Right ventricle myocardium inferior (tissue), 1 donor: ENCODE measurements around the gene FSIP2. TPM values are rescaled to one million over a fixed set of nuclear protein-coding genes. Genes with fewer than 3 reads are reported as not detected.
A peak's percentile ranks its signal among the peaks of the same experiment; 100 is the strongest.

Source experiments
- ATAC-seq: fragments of 200-7000 bp; cut with Tn5 transposase; one replicate; pipeline ENCODE4 v1.9.1; 2020; ENCODE audit warnings: mild to moderate bottlenecking, moderate library complexity
- DNase-seq: peaks from one replicate; pipeline ENCODE4 v3.0.0; 2021; ENCODE audit errors: missing footprints
- intact Hi-C: fragments of 100-400 bp; cut with DNase I; formaldehyde crosslinking; loops from one replicate; pipeline ENCODE4 v1.11.0; 2022
- long read RNA-seq: library from polyadenylated mRNA; unstranded; transcript quantifications from one replicate; pipeline ENCODE4 v2.0.0, GENCODE V29; 2021
- total RNA-seq: library from RNA; stranded (reverse); fragmentation: NEBNext Ultra II Directional; extraction: Animal tissue kit (Norgen Biotek cat#: 25700); gene quantifications from one replicate; pipeline ENCODE4 v1.2.1, GENCODE V29; 2021
- donor health status: DM: no; HTN: yes; CAD: no; lungs with severe emphysema.

The FSIP2 gene
- total RNA-seq: 0.11 TPM
- long read RNA-seq: 0 reads

GRCh38 chr2:185738679-185739472 is at the start of gene FSIP2:
Gene FSIP2 (plus strand): TSS chr2:185738804. CDS start chr2:185738895, 91 bp downstream.
- DNase-seq (peak; percentile 77), ATAC-seq (peak; percentile 85)
- intact Hi-C loops: no loop called here

- intact Hi-C loops: no loop called here
- no peak for DNase-seq
Observed at GRCh38 chr2:185689906-185690539, 48.6 kb upstream of the FSIP2 start.

GRCh38 chr2:185695711-185696235 is 42.8 kb upstream of the FSIP2 start:
- intact Hi-C loops: no loop called here
- ATAC-seq (no peak), DNase-seq (no peak)

More at GRCh38 chr2:185689906-185690539, 48.6 kb upstream of the FSIP2 start:
- no peak for ATAC-seq

GRCh38 chr2:185700883-185701282 is 37.7 kb upstream of the FSIP2 start:
- intact Hi-C loops: no loop called here
- ATAC-seq: no peak
- DNase-seq: no peak

GRCh38 chr2:185734658-185735057 is 3.9 kb upstream of the FSIP2 start:
- intact Hi-C loops: no loop called here
- ATAC-seq (no peak), DNase-seq (no peak)

GRCh38 chr2:185736210-185736609 is 2.4 kb upstream of the FSIP2 start:
- ATAC-seq (no peak), DNase-seq (no peak)
- intact Hi-C loops: no loop called here

- DNase-seq: no peak
- no peak for ATAC-seq
- intact Hi-C loops: no loop called here
Observed at GRCh38 chr2:185745864-185746859, 7.6 kb downstream of the FSIP2 start.

- ATAC-seq: no peak
- intact Hi-C loops: no loop called here
- DNase-seq: no peak
Observed at GRCh38 chr2:185757356-185757755, 18.8 kb downstream of the FSIP2 start.

- peak; percentile 30 for DNase-seq
- intact Hi-C loops: no loop called here
- no peak for ATAC-seq
Observed at GRCh38 chr2:185771396-185771795, 32.8 kb downstream of the FSIP2 start.

GRCh38 chr2:185780890-185781289 is 42.3 kb downstream of the FSIP2 start:
- no peak for ATAC-seq
- intact Hi-C loops: no loop called here
- DNase-seq: no peak

- intact Hi-C loops: no loop called here
- no peak for ATAC-seq
- no peak for DNase-seq
Observed at GRCh38 chr2:185782223-185782769, 43.7 kb downstream of the FSIP2 start.

- DNase-seq (no peak), ATAC-seq (no peak)
- intact Hi-C loops: no loop called here
Observed at GRCh38 chr2:185785156-185785555, 46.6 kb downstream of the FSIP2 start.

- intact Hi-C loops: no loop called here
- no peak for DNase-seq
- ATAC-seq: no peak
Observed at GRCh38 chr2:185785851-185786473, 47.4 kb downstream of the FSIP2 start.

GRCh38 chr2:185787227-185788145 is 48.9 kb downstream of the FSIP2 start:
- ATAC-seq (no peak), DNase-seq (no peak)
- intact Hi-C loops: no loop called here

- no peak for ATAC-seq
- intact Hi-C loops: no loop called here
- DNase-seq: no peak
Observed at GRCh38 chr2:185790361-185790760, 51.8 kb downstream of the FSIP2 start.

- DNase-seq (no peak), ATAC-seq (no peak)
- intact Hi-C loops: no loop called here
Observed at GRCh38 chr2:185793532-185794345, 55.1 kb downstream of the FSIP2 start.
